ENCODE data around the gene DNAH2. TPM values are rescaled to one million over a fixed set of nuclear protein-coding genes. Genes with fewer than 3 reads are reported as not detected.

DNAH2 gene
- total and polyA plus RNA-seq, 2 of the 4 experiments (the other 2 are of a cell fraction) = under 0.01 to 0.02 TPM

- no peak for TF ChIP-seq MXI1 (IDR thresholded peaks at IDR 0.05; ENCODE audit: borderline replicate concordance, low read depth, low read length)
These were observed 37.7 kb downstream of the DNAH2 start (continued) for GRCh38 chr17:7755095-7755890.

- H4K5ac ChIP-seq (ENCODE audit: low read depth, low read length) = no peak overlapping the region
- no peak overlapping the region for H3K56ac ChIP-seq (ENCODE audit: extremely low read depth, insufficient read depth, low read length)
- ChIA-PET CTCF (no interaction called here), POLR2A (ENCODE audit: unreplicated experiment) (no interaction called here)
- H2BK15ac ChIP-seq (ENCODE audit: low read depth, low read length) = no peak overlapping the region
- H3K18ac ChIP-seq (ENCODE audit: low read depth, low read length) = no peak overlapping the region
- intact Hi-C loops (cut with micrococcal nuclease) (no loop called here), dilution Hi-C loops (cut with HindIII; ENCODE audit: low sequenced_read_pairs, unreplicated experiment) (no loop called here), in situ Hi-C loops (cut with MboI; ENCODE audit: low sequenced_read_pairs) (no loop called here)
- no peak overlapping the region for H3K9ac ChIP-seq (ENCODE audit: low read depth, low read length)
- no peak overlapping the region for H2AFZ ChIP-seq (replicated peaks; ENCODE audit: low read length, poor library complexity)
- H3K4me1 ChIP-seq (ENCODE audit: control insufficient read depth, insufficient read depth, low read length) = no peaks in the 10 kb centered on the region
- BruUV-seq (replicated peaks) = no TSS peak
- H4K20me1 ChIP-seq (ENCODE audit: insufficient read depth, low read length) = no peaks in the 10 kb centered on the region
- no peaks in the 10 kb centered on the region for H3K79me1 ChIP-seq (ENCODE audit: low read depth in 1 of 2, low read length in 2 of 2)
- H2AK9ac ChIP-seq (replicated peaks; ENCODE audit: low read depth, low read length, poor library complexity) = no peak overlapping the region
- 84% methylated on average over 12 of the region's 14 CpGs; no CpG with 5 or more reads in 1 of the 2 experiments for WGBS, 2 experiments (ENCODE audit: extremely low coverage in 2 of 2, insufficient read length in 1 of 2)
- no peak overlapping the region for H3K4me3 ChIP-seq (ENCODE audit: insufficient read depth, low read depth, low read length)
- H3K4ac ChIP-seq (ENCODE audit: low read depth, low read length) = no peak overlapping the region
- no peak for TF ChIP-seq MAZ (IDR thresholded peaks at IDR 0.05; ENCODE audit: borderline replicate concordance, low read depth, low read length)
- TF ChIP-seq SMC3 (IDR thresholded peaks at IDR 0.05; ENCODE audit: low read depth, low read length) = no peak
- no peak for TF ChIP-seq BHLHE40 (IDR thresholded peaks at IDR 0.05; ENCODE audit: low read depth, low read length)
- TF ChIP-seq ELK1 (IDR thresholded peaks at IDR 0.05; ENCODE audit: borderline replicate concordance, low read depth, low read length) = no peak
- no peak for TF ChIP-seq RAD21 (IDR thresholded peaks at IDR 0.05; ENCODE audit: low read length)
- no peak for TF ChIP-seq MAFK (IDR thresholded peaks at IDR 0.05; ENCODE audit: low read depth, low read length)
- TF ChIP-seq RCOR1 (IDR thresholded peaks at IDR 0.05; ENCODE audit: insufficient replicate concordance, low read length) = no peak
- TF ChIP-seq MXI1 (IDR thresholded peaks at IDR 0.05; ENCODE audit: borderline replicate concordance, low read depth, low read length) = no peak
- TF ChIP-seq CEBPB (IDR thresholded peaks at IDR 0.05; ENCODE audit: low read depth, low read length) = no peak
- no peaks in the 10 kb centered on the region for H3K36me3 ChIP-seq (ENCODE audit: control insufficient read depth, insufficient read depth, low read length)
- H4K8ac ChIP-seq (ENCODE audit: low read depth in 2 of 2, low read length in 2 of 2) = no peak overlapping the region
- H3K9me3 ChIP-seq (ENCODE audit: control insufficient read depth, insufficient read depth, low read length) = no peaks in the 10 kb centered on the region
- no peak overlapping the region for H2BK5ac ChIP-seq (ENCODE audit: low read depth, low read length, poor library complexity, severe bottlenecking)
- no peak overlapping the region for H2AK5ac ChIP-seq (ENCODE audit: low read depth, low read length)
- no peak for DNase-seq
- H3K14ac ChIP-seq (replicated peaks; ENCODE audit: low read depth, low read length) = no peak overlapping the region
- H2BK20ac ChIP-seq (ENCODE audit: low read depth, low read length) = no peak overlapping the region
- no peak for ATAC-seq (ENCODE audit: low read depth)
- H3K23ac ChIP-seq (ENCODE audit: low read depth, low read length) = no peak overlapping the region
- no peak overlapping the region for H4K91ac ChIP-seq (ENCODE audit: insufficient read depth, low read depth, low read length)
- no peak overlapping the region for H3K27ac ChIP-seq (ENCODE audit: insufficient read depth, low read length)
- H3K27me3 ChIP-seq (ENCODE audit: control insufficient read depth, insufficient read depth, low read length) = no peaks in the 10 kb centered on the region
- no peak overlapping the region for H2BK120ac ChIP-seq (ENCODE audit: low read depth, low read length)
- H3K4me2 ChIP-seq (ENCODE audit: low read depth, low read length) = no peak overlapping the region
- no peaks in the 10 kb centered on the region for H3K9me1 ChIP-seq (ENCODE audit: insufficient read depth, low read length)
These were observed 39.4 kb downstream of the DNAH2 start for GRCh38 chr17:7756968-7757367.
